Measurements from ENCODE around the gene CCDC70.

- TF ChIP-seq CTCF (IDR thresholded peaks at IDR 0.05) (no peak), TEAD1 (CRISPR knock-in tag; IDR thresholded peaks at IDR 0.05) (no peak), E2F5 (CRISPR knock-in tag; IDR thresholded peaks at IDR 0.05) (no peak), FOXJ3 (CRISPR knock-in tag; IDR thresholded peaks at IDR 0.05; ENCODE audit: borderline replicate concordance) (no peak), ARID4B (CRISPR knock-in tag; IDR thresholded peaks at IDR 0.05; ENCODE audit: borderline replicate concordance) (no peak), USF2 (CRISPR knock-in tag; IDR thresholded peaks at IDR 0.05) (no peak), TEAD4 (CRISPR knock-in tag; IDR thresholded peaks at IDR 0.05) (no peak), E2F1 (CRISPR knock-in tag; IDR thresholded peaks at IDR 0.05) (no peak), MAX (CRISPR knock-in tag; IDR thresholded peaks at IDR 0.05) (no peak), PRDM15 (CRISPR knock-in tag; IDR thresholded peaks at IDR 0.05) (no peak), HMGA2 (CRISPR knock-in tag; IDR thresholded peaks at IDR 0.05) (no peak), EMX1 (CRISPR knock-in tag; IDR thresholded peaks at IDR 0.05) (no peak), NR3C1 (CRISPR knock-in tag; conservative IDR thresholded peaks at IDR 0.05; ENCODE audit: low read depth) (no peak)
Measured at GRCh38 chr13:51912511-51913225, 50.9 kb downstream of the CCDC70 start.

Data from WTC11 (cell line).